HCT116 (cell line): ENCODE data around the gene MRPS18C. TPM values are rescaled to one million over a fixed set of nuclear protein-coding genes. Genes with fewer than 3 reads are reported as not detected.
A peak's percentile ranks its signal among the peaks of the same experiment; 100 is the strongest.

Experiments
- ATAC-seq: fragments of 200-7000 bp; cut with Tn5 transposase; 2 replicates; pipeline ENCODE4 v1.9.1; 2020; ENCODE audit warnings: mild to moderate bottlenecking, moderate library complexity
- BruUV-seq: library from RNA; stranded (reverse); fragments of 400-500 nt; replicated peaks from 2 replicates; lab custom pipeline; 2021; lab: Mats Ljungman, UMichigan
- CTCF ChIA-PET: fragments of 300-600 bp; sonication (Branson Sonifier 250); formaldehyde crosslinking; loops from one replicate; lab custom pipeline; 2021; ENCODE audit warnings: antibody characterized with exemption; lab: Charles Lee
- POLR2A ChIA-PET: fragments of 300-600, 350-600 bp; sonication (Branson Sonifier 250); formaldehyde crosslinking; loops from one replicate; lab custom pipeline; 2021; ENCODE audit warnings: antibody characterized with exemption; lab: Charles Lee
- RAD21 ChIA-PET, 2 experiments: fragments of 300-600 bp; sonication (Branson Sonifier 250); formaldehyde crosslinking; loops; one replicate each; lab custom pipeline; 2023; ENCODE audit warnings: low total read pairs in 2 of 2; ENCODE audit not compliant: uncharacterized antibody in 2 of 2, unreplicated experiment in 2 of 2, low non-redundant PET in 1 of 2; lab: Charles Lee
- DNase-seq: peaks from one replicate; pipeline ENCODE4 v3.0.0-alpha.2; 2010; ENCODE audit warnings: low read depth, low spot score
- H2AFZ ChIP-seq: fragments of 200-600 bp; shearing (Covaris generic), sonication (generic); 2 replicates; pipeline ENCODE4 v1.6.1; 2017; ENCODE audit warnings: low read depth, mixed run types, mixed read lengths, antibody characterized with exemption, low read length; ENCODE audit not compliant: poor library complexity, severe bottlenecking
- H3K27ac ChIP-seq: 2 replicates; pipeline ENCODE4 v1.5.1; 2012; ENCODE audit warnings: low read depth, low read length
- H3K27me3 ChIP-seq: fragments of 200-600 bp; sonication (generic); 2 replicates; pipeline ENCODE4 v1.6.1; 2016; ENCODE audit warnings: mixed run types, low read length, mixed read lengths; ENCODE audit not compliant: insufficient read depth
- H3K36me3 ChIP-seq, 2 experiments: fragments of 200-500 bp in 1 of 2; fragments of 200-600 bp in 1 of 2; sonication (Bioruptor generic) in 1 of 2; sonication (generic) in 1 of 2; 2 replicates each; pipeline versions ENCODE4 v1.5.1 to v1.6.1; 2014 to 2016; ENCODE audit warnings: low read length in 2 of 2, inconsistent platforms in 1 of 2, mixed read lengths in 1 of 2, mixed run types in 1 of 2; ENCODE audit not compliant: insufficient read depth in 2 of 2, control insufficient read depth in 1 of 2
- H3K4me1 ChIP-seq, 2 experiments: fragments of 200-600 bp in 1 of 2; sonication (generic) in 1 of 2; 2 replicates each; pipeline versions ENCODE4 v1.5.1 to v1.6.1; 2012 to 2017; ENCODE audit warnings: low read length in 2 of 2, inconsistent platforms in 1 of 2, mild to moderate bottlenecking in 1 of 2, mixed read lengths in 1 of 2, mixed run types in 1 of 2, moderate library complexity in 1 of 2; ENCODE audit not compliant: insufficient read depth in 2 of 2, control insufficient read depth in 1 of 2
- H3K4me2 ChIP-seq: fragments of 200-600 bp; sonication (generic); 2 replicates; pipeline ENCODE4 v1.6.1; 2017; ENCODE audit warnings: mixed run types, low read length, mixed read lengths
- H3K4me3 ChIP-seq, 2 experiments: fragments of 200-600 bp in 1 of 2; sonication (generic) in 1 of 2; replicated peaks in 1 of 2; 2 replicates each; pipeline ENCODE4 v1.5.1; 2011 to 2016; ENCODE audit warnings: low read length in 2 of 2, control low read depth in 1 of 2, low read depth in 1 of 2, mild to moderate bottlenecking in 1 of 2, mixed read lengths in 1 of 2, mixed run types in 1 of 2
- H3K79me2 ChIP-seq: fragments of 200-600 bp; sonication (generic); 2 replicates; pipeline ENCODE4 v1.6.1; 2017; ENCODE audit warnings: mild to moderate bottlenecking, mixed run types, low read length, moderate library complexity, mixed read lengths; ENCODE audit not compliant: insufficient read depth
- H3K9ac ChIP-seq: fragments of 200-600 bp; sonication (generic); 2 replicates; pipeline ENCODE4 v1.6.1; 2016; ENCODE audit warnings: low read length, mixed read lengths
- H3K9me2 ChIP-seq: fragments of 200-600 bp; sonication (generic), shearing (Covaris generic); 2 replicates; pipeline ENCODE4 v1.6.1; 2017; ENCODE audit warnings: mixed run types, mild to moderate bottlenecking, moderate library complexity; ENCODE audit not compliant: insufficient read depth
- H3K9me3 ChIP-seq, 2 experiments: fragments of 200-500 bp in 1 of 2; fragments of 200-600 bp in 1 of 2; sonication (Bioruptor generic) in 1 of 2; sonication (generic) in 1 of 2; 2 replicates each; pipeline ENCODE4 v1.6.1; 2014 to 2017; ENCODE audit warnings: low read length in 2 of 2, mixed read lengths in 2 of 2, inconsistent platforms in 1 of 2, low read depth in 1 of 2, mild to moderate bottlenecking in 1 of 2, mixed run types in 1 of 2, moderate library complexity in 1 of 2; ENCODE audit not compliant: control insufficient read depth in 1 of 2, insufficient read depth in 1 of 2
- H4K20me1 ChIP-seq: fragments of 200-600 bp; sonication (generic), shearing (Covaris generic); 2 replicates; pipeline ENCODE4 v1.6.1; 2017; ENCODE audit warnings: mixed run types, mild to moderate bottlenecking, moderate library complexity; ENCODE audit not compliant: insufficient read depth
- CBX3 ChIP-seq: IDR thresholded peaks from 2 replicates; pipeline ENCODE4 v1.6.1; 2012; ENCODE audit warnings: low read depth
- CEBPB ChIP-seq: IDR thresholded peaks from 2 replicates; pipeline ENCODE4 v1.6.1; 2012; ENCODE audit warnings: low read depth
- EGR1 ChIP-seq: IDR thresholded peaks from 2 replicates; pipeline ENCODE4 v1.6.1; 2012; ENCODE audit warnings: low read depth
- EZH2 ChIP-seq: fragments of 200-600 bp; sonication (generic); IDR thresholded peaks from 2 replicates; pipeline ENCODE4 v1.6.1; 2017; ENCODE audit warnings: antibody characterized with exemption, mixed run types
- FOSL1 ChIP-seq: IDR thresholded peaks from 2 replicates; pipeline ENCODE4 v1.6.1; 2012; ENCODE audit warnings: low read depth
- POLR2A ChIP-seq: IDR thresholded peaks from 2 replicates; pipeline ENCODE4 v1.7.0; 2011; ENCODE audit warnings: borderline replicate concordance; ENCODE audit not compliant: insufficient read depth, insufficient read length; ENCODE audit errors: extremely low read depth
- RAD21 ChIP-seq: IDR thresholded peaks from 2 replicates; pipeline ENCODE4 v1.6.1; 2012; ENCODE audit warnings: low read depth, mild to moderate bottlenecking
- SIN3A ChIP-seq: IDR thresholded peaks from 2 replicates; pipeline ENCODE4 v1.6.1; 2012; ENCODE audit warnings: low read depth
- SP1 ChIP-seq: IDR thresholded peaks from 2 replicates; pipeline ENCODE4 v1.6.1; 2012; ENCODE audit warnings: low read depth
- YY1 ChIP-seq: IDR thresholded peaks from 2 replicates; pipeline ENCODE4 v1.6.1; 2011; ENCODE audit warnings: low read length, low read depth, moderate library complexity, mild to moderate bottlenecking; ENCODE audit not compliant: insufficient replicate concordance; ENCODE audit errors: extremely low read depth
- intact Hi-C: fragments of 100-400 bp; cut with micrococcal nuclease; formaldehyde crosslinking; loops from 2 replicates; pipeline ENCODE4 v1.10.0; 2022
- total RNA-seq: library from RNA; stranded (reverse); gene quantifications from one replicate; pipeline ENCODE4 v1.2.1, GENCODE V29; 2021; ENCODE audit not compliant: unreplicated experiment
- TF ChIP-seq, protein P1 (sequence below): IDR thresholded peaks from 2 replicates; pipeline ENCODE4 v1.6.1; 2012; ENCODE audit warnings: low read depth
- TF ChIP-seq, protein P2 (sequence below): IDR thresholded peaks from 2 replicates; pipeline ENCODE4 v1.6.1; 2011; ENCODE audit warnings: mild to moderate bottlenecking, low read length, moderate library complexity; ENCODE audit not compliant: insufficient replicate concordance; ENCODE audit errors: extremely low read depth
- TF ChIP-seq, protein P3 (sequence below), 3 experiments: fragments of 200-600 bp in 1 of 3; sonication (generic) in 1 of 3; IDR thresholded peaks in 2 of 3; conservative IDR thresholded peaks in 1 of 3; 2 replicates each; pipeline ENCODE4 v1.5.1; 2012 to 2017; ENCODE audit warnings: low read depth in 2 of 3, low read length in 2 of 3, antibody characterized with exemption in 1 of 3, borderline replicate concordance in 1 of 3, control low read depth in 1 of 3, mild to moderate bottlenecking in 1 of 3, mixed read lengths in 1 of 3, mixed run types in 1 of 3, moderate library complexity in 1 of 3; ENCODE audit not compliant: insufficient read depth in 1 of 3

MRPS18C gene
- total RNA-seq, 1 experiment from 2014 or later: 59.1 TPM

DNA sequence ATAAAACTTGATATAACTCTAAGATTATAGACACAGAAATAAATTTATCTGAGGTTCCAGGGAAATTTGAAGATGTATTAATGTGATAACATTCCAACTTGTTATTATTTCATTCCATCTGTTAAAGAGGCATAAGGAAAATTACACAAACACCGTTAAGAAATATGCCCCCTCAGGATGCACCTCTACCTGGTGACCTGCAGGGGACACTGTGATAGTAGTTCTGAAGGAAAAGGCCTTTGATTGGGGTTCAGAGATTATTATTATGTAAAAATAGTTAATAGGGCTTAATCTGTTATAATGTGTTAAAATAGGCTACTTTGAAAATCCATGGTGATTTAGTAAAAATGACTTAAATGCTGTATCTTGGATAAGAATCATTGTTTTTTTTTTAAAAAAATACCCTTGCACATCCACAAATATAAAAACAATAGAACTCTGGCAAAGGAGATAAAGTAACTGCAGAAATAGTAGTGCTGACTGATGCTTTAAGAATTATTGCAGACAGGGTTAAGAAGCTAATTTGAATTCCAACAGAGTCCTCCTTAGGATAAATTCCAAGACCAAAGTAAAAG is 35.1 kb downstream of the MRPS18C start:
- H3K79me2 ChIP-seq: no peaks in the 10 kb centered on the region
- intact Hi-C loops: loop anchor here (5.0 kb wide), 1 partner anchor 151 kb away; no protein-coding TSS in a partner anchor
- ChIA-PET CTCF (interaction anchor here (0.7 to 1.9 kb wide), 2 partner anchors 36 to 148 kb away, joined by 3 to 6 read pairs; partner anchors contain the start of gene HELQ), POLR2A (no interaction called here), RAD21 (interaction anchor here in 1 of 2 experiments (0.7 kb wide), 1 partner anchor 233 kb away, joined by 6 read pairs; no protein-coding TSS in a partner anchor)
- no TSS peak for BruUV-seq
- H2AFZ ChIP-seq: peak overlapping the region; percentile 75
- H3K9me3 ChIP-seq: no peaks in the 10 kb centered on the region
- no peaks in the 10 kb centered on the region for H4K20me1 ChIP-seq
- H3K9me2 ChIP-seq: no peaks in the 10 kb centered on the region
- DNase-seq: peak; percentile 42
- no peak overlapping the region for H3K27ac ChIP-seq
- no peaks in the 10 kb centered on the region for H3K36me3 ChIP-seq
- no peaks in the 10 kb centered on the region for H3K4me1 ChIP-seq
- H3K4me2 ChIP-seq: no peak overlapping the region
- H3K27me3 ChIP-seq: no peaks in the 10 kb centered on the region
- no peak overlapping the region for H3K9ac ChIP-seq
- TF ChIP-seq, protein P1, sequence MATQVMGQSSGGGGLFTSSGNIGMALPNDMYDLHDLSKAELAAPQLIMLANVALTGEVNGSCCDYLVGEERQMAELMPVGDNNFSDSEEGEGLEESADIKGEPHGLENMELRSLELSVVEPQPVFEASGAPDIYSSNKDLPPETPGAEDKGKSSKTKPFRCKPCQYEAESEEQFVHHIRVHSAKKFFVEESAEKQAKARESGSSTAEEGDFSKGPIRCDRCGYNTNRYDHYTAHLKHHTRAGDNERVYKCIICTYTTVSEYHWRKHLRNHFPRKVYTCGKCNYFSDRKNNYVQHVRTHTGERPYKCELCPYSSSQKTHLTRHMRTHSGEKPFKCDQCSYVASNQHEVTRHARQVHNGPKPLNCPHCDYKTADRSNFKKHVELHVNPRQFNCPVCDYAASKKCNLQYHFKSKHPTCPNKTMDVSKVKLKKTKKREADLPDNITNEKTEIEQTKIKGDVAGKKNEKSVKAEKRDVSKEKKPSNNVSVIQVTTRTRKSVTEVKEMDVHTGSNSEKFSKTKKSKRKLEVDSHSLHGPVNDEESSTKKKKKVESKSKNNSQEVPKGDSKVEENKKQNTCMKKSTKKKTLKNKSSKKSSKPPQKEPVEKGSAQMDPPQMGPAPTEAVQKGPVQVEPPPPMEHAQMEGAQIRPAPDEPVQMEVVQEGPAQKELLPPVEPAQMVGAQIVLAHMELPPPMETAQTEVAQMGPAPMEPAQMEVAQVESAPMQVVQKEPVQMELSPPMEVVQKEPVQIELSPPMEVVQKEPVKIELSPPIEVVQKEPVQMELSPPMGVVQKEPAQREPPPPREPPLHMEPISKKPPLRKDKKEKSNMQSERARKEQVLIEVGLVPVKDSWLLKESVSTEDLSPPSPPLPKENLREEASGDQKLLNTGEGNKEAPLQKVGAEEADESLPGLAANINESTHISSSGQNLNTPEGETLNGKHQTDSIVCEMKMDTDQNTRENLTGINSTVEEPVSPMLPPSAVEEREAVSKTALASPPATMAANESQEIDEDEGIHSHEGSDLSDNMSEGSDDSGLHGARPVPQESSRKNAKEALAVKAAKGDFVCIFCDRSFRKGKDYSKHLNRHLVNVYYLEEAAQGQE: no peak
- TF ChIP-seq EGR1: no peak
- TF ChIP-seq CEBPB: no peak
- no peak for TF ChIP-seq SP1
- peak; percentile 75 for TF ChIP-seq RAD21
- no peak for TF ChIP-seq FOSL1
- no peak for TF ChIP-seq EZH2
- TF ChIP-seq, protein P2, sequence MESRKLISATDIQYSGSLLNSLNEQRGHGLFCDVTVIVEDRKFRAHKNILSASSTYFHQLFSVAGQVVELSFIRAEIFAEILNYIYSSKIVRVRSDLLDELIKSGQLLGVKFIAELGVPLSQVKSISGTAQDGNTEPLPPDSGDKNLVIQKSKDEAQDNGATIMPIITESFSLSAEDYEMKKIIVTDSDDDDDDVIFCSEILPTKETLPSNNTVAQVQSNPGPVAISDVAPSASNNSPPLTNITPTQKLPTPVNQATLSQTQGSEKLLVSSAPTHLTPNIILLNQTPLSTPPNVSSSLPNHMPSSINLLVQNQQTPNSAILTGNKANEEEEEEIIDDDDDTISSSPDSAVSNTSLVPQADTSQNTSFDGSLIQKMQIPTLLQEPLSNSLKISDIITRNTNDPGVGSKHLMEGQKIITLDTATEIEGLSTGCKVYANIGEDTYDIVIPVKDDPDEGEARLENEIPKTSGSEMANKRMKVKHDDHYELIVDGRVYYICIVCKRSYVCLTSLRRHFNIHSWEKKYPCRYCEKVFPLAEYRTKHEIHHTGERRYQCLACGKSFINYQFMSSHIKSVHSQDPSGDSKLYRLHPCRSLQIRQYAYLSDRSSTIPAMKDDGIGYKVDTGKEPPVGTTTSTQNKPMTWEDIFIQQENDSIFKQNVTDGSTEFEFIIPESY: no peak
- TF ChIP-seq, protein P3, sequence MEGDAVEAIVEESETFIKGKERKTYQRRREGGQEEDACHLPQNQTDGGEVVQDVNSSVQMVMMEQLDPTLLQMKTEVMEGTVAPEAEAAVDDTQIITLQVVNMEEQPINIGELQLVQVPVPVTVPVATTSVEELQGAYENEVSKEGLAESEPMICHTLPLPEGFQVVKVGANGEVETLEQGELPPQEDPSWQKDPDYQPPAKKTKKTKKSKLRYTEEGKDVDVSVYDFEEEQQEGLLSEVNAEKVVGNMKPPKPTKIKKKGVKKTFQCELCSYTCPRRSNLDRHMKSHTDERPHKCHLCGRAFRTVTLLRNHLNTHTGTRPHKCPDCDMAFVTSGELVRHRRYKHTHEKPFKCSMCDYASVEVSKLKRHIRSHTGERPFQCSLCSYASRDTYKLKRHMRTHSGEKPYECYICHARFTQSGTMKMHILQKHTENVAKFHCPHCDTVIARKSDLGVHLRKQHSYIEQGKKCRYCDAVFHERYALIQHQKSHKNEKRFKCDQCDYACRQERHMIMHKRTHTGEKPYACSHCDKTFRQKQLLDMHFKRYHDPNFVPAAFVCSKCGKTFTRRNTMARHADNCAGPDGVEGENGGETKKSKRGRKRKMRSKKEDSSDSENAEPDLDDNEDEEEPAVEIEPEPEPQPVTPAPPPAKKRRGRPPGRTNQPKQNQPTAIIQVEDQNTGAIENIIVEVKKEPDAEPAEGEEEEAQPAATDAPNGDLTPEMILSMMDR (IDR thresholded peaks at IDR 0.05 in 2 of 3, conservative IDR thresholded peaks at IDR 0.05 in 1 of 3; ENCODE audit: borderline replicate concordance in 1 of 3, insufficient read depth in 1 of 3, low read depth in 2 of 3, low read length in 2 of 3): peak; percentile 73 to 96 (median 90); a peak in 5 of 6 replicates
- no peak for TF ChIP-seq CBX3
- TF ChIP-seq YY1: no peak
- no peak for TF ChIP-seq POLR2A
- no peak for TF ChIP-seq SIN3A
- no peak overlapping the region for H3K4me3 ChIP-seq
- ATAC-seq: peak; percentile 77
